IgD-negative memory B cell (primary cell): ENCODE results near the gene RNASEH1. TPM values are rescaled to one million over a fixed set of nuclear protein-coding genes. Genes with fewer than 3 reads are reported as not detected.
"Not testable (repeated sequence)": the region's sequence is repeated elsewhere in the genome, so short reads cannot be mapped to it uniquely, and the experiment has no call there.

Experiments
- H3K27ac Mint-ChIP-seq, 3 donors: one replicate each; pipeline ENCODE4 v1.8.0; 2020 to 2022; ENCODE audit warnings: mild to moderate bottlenecking in 3 of 3, mixed read lengths in 3 of 3, moderate library complexity in 1 of 3
- H3K27me3 Mint-ChIP-seq: one replicate; pipeline ENCODE4 v1.8.0; 2021; ENCODE audit warnings: mixed read lengths
- H3K36me3 Mint-ChIP-seq: one replicate; pipeline ENCODE4 v1.8.0; 2020; ENCODE audit warnings: mild to moderate bottlenecking, mixed read lengths
- H3K4me1 Mint-ChIP-seq, 3 donors: one replicate each; pipeline ENCODE4 v1.8.0; 2020 to 2022; ENCODE audit warnings: mixed read lengths in 3 of 3, mild to moderate bottlenecking in 1 of 3
- H3K4me3 Mint-ChIP-seq, 4 donors: one replicate each; pipeline ENCODE4 v1.8.0; 2020 to 2022; ENCODE audit warnings: mild to moderate bottlenecking in 4 of 4, mixed read lengths in 4 of 4, moderate library complexity in 3 of 4
- H3K9me3 Mint-ChIP-seq, 3 donors: one replicate each; pipeline ENCODE4 v1.8.0; 2020 to 2021; ENCODE audit warnings: mixed read lengths in 3 of 3, mild to moderate bottlenecking in 1 of 3
- polyA plus RNA-seq: library from polyadenylated mRNA; unstranded; fragments of 300-500 nt; fragmentation: Illumina TruSeq; gene quantifications from one replicate; pipeline ENCODE4 v1.2.3, GENCODE V29; 2021

RNASEH1 gene
- polyA plus RNA-seq, 1 donor from 2014 or later = 35.2 TPM

DNA sequence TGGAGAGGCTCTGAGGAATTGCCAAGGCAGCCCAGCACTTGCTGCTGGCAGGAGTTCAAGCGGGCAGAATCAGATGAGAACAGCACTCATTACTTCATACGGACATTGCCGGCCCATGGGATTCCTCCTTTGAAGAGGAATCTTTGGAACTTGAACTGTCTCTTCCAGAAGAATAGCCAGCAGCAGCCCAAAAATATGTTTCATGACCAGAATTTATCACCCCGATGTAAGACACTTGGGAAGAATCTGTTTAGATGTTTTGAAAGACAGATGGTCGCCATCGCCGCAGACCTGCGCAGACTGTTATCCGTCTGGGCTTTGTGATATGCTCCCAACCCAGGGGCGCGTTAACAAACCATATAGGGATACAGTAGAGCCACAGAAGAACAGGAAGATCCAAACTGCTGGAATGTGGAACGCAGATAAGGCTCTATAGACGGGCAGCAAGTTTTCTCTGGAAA lies 35.1 kb downstream of the RNASEH1 start:
- H3K9me3 Mint-ChIP-seq = no peaks in the 10 kb centered on the region
- peaks cover 4% of the 10 kb centered on the region for H3K36me3 Mint-ChIP-seq
- H3K4me3 Mint-ChIP-seq = peak overlapping the region in 2 of 4 donors; percentile 8 to 17
- H3K27ac Mint-ChIP-seq = no peak overlapping the region
- H3K27me3 Mint-ChIP-seq = no peaks in the 10 kb centered on the region
- H3K4me1 Mint-ChIP-seq = peaks cover 19 to 27% (median 24%) of the 10 kb centered on the region in 3 donors

DNA sequence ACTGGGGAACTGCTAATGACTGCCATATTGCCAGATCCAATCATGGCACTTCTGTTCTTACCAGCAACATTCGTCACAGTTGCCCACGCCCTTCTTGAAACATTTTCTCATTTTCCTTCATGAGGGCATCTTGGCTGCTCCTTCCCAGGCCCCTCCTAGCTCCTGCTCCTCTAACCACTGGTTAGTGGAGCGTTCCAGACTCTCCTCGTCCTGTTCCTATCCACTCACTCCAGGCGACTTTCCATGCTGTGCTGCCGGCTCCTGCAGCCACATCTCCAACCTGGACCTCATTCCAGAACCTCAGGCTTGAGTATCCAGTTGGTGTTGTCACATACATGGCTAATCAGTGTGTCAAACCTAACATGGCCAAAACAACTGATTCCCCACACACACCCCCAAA lies 37.5 kb downstream of the RNASEH1 start:
- H3K36me3 Mint-ChIP-seq = peaks cover 4% of the 10 kb centered on the region
- H3K4me3 Mint-ChIP-seq = peak overlapping the region; percentile 91 to 97 (median 92)
- H3K27ac Mint-ChIP-seq = peak overlapping the region; percentile 23 to 99 (median 94)
- peaks cover 0 to 3% (median 0%) of the 10 kb centered on the region in 3 donors for H3K9me3 Mint-ChIP-seq
- no peaks in the 10 kb centered on the region for H3K27me3 Mint-ChIP-seq
- H3K4me1 Mint-ChIP-seq = peaks cover 20 to 28% (median 28%) of the 10 kb centered on the region in 3 donors

DNA sequence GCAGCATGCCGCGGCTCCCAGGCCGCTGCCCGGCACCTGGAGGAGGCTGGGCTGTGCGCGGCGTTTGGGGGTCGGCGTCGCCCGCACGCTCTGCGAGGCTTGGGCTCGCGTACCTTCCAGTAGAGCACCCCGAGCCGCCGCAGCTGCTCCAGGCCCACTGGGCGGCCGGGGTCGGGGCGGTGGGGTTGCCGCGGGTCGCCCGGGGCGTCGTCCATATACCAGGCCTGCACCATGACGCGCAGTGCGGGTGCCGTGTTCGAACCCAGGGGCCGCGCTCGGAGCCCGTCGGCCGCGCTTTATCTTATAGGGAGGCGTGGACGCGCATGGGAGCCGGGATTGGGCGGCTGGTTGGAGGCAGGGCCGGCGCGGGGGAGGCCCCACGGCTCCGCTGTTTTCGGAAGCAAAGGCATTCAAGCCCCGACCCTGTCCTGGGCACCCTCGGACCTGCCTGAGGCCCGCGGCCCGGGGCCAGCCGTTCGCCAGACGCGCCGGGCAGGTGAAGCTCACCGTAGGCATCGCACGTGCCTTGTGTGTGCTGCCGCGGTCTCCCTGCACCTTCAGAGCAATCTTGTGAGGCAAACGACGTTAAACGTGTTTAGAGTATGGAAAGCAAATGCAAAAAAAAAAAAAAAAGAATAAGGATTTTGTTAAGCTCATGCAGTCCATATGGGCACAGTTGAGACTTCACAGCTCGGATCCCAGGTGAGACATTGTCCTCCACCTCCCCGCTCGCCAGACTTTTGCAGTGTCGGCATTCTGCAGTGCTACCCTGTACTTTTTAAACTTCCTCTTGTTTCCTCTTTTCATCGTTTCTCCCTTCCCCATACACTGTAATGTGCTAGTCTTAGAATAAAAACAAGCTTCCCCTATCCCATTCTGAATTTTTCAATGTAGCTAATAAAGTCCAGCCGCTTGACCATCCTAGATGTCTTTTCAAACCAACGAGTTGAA lies 38.6 kb downstream of the RNASEH1 start, which contains the start of gene ADI1:
TSS of gene ADI1 (minus strand) at position 277 of the 951 bp plus-strand sequence. CDS start at position 233, 44 bp downstream.
- peak within 1 kb of the TSS; percentile 89 to 99 (median 94) for H3K27ac Mint-ChIP-seq
- H3K4me3 Mint-ChIP-seq = peak within 1 kb of the TSS; percentile 91 to 97 (median 92)
- H3K4me1 Mint-ChIP-seq = peaks cover 20 to 32% (median 28%) of the 10 kb centered on the region in 3 donors
- peaks cover 0 to 4% (median under 1%) of the 10 kb centered on the region in 3 donors for H3K9me3 Mint-ChIP-seq
- peaks cover 4% of the 10 kb centered on the region for H3K36me3 Mint-ChIP-seq
- H3K27me3 Mint-ChIP-seq = no peaks in the 10 kb centered on the region

DNA sequence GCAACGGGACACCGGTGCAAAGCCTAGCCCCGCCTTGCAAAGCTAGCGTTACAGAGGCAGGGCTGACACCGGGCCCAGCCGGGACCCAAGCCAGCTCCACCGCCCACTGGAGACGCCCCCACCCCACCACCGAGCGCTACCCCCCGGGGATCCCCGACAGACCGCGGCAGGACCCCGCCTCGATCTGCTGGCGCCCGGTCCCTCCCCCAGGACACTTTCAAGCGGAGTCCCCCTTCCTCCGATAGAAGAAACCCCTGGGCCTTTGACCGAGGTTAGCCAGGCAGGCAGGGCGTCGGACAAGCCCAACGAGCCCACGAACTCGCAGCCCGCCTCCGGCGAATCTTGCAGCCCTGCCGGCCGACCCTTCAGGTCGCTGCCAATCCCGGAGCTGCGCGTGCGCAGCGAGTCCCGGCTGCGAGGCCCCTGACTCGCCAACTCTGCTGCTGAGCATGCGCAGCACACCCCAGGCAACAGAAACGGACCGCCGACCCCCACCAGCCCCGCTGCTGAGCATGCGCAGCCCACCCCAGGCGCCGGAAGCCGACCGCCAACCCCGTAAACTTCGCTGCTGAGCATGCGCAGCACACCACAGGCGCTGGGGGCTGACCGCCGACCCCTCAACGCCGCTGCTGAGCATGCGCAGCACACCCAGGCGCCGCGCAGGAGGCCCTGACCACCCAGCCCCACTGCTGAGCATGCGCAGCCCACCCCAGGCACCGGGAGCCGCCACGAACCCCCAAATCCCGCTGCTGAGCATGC lies 39.5 kb downstream of the RNASEH1 start:
- H3K27ac Mint-ChIP-seq = peak overlapping the region; percentile 89 to 99 (median 94)
- peak overlapping the region; percentile 91 to 97 (median 92) for H3K4me3 Mint-ChIP-seq
- peaks cover 26 to 32% (median 30%) of the 10 kb centered on the region in 3 donors for H3K4me1 Mint-ChIP-seq
- H3K9me3 Mint-ChIP-seq = peaks cover 0 to 5% (median 4%) of the 10 kb centered on the region in 3 donors
- H3K36me3 Mint-ChIP-seq = peaks cover 11% of the 10 kb centered on the region
- no peaks in the 10 kb centered on the region for H3K27me3 Mint-ChIP-seq

DNA sequence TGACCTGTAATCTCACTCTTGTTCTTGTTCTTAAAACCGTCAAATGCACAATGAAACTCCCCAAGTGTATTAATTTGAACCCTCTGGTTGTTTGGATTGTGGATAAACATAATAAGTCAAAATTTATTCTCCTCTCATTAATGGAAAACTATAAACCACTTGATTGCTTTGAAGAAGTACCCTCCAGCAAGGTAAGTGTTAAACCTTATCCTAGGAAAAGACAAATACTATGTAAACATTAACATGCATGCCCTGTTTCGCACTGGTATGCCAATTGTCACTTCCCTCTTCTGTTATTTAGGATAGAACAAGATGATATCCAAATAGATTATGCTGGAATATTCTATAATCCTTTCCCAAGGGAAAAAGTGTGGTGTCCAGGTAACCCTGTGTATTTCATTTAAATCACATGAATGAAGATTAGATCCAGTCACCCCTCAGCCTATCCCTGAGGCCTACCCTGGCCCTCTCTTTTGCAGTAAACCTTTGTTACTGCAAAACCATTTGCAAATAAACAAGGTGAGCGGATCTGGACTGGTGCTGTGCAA lies 40.1 kb downstream of the RNASEH1 start:
- H3K36me3 Mint-ChIP-seq = peaks cover 18% of the 10 kb centered on the region
- no peaks in the 10 kb centered on the region for H3K27me3 Mint-ChIP-seq
- peaks cover 26 to 32% (median 30%) of the 10 kb centered on the region in 3 donors for H3K4me1 Mint-ChIP-seq
- peaks cover 0 to 5% (median 4%) of the 10 kb centered on the region in 3 donors for H3K9me3 Mint-ChIP-seq
- H3K27ac Mint-ChIP-seq = peak overlapping the region; percentile 89 to 99 (median 94)
- peak overlapping the region; percentile 91 to 97 (median 92) for H3K4me3 Mint-ChIP-seq

DNA sequence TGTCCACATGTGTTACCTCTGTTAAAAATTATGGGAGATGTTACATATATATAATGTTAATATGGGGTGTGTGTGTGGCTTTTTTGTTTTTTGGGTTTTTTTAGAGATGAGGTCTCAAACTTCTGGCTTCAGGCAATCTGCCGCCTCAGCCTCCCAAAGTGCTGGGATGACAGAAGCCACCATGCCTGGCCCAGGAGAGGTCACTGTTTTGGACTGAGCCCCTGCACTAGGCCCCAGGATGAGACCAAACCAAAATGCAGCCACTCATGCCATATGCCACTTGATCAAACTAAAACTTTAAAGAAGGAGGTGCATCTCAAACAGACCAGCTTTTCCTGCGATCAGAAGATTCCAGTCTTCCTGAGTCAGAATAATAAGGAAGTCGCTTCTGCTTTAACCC lies 41.3 kb downstream of the RNASEH1 start:
- peaks cover 20% of the 10 kb centered on the region for H3K36me3 Mint-ChIP-seq
- peaks cover 0 to 5% (median 4%) of the 10 kb centered on the region in 3 donors for H3K9me3 Mint-ChIP-seq
- peak overlapping the region in 1 of 3 donors; percentile 61 for H3K27ac Mint-ChIP-seq
- H3K4me1 Mint-ChIP-seq = peaks cover 23 to 31% (median 26%) of the 10 kb centered on the region in 3 donors
- no peaks in the 10 kb centered on the region for H3K27me3 Mint-ChIP-seq
- H3K4me3 Mint-ChIP-seq = peak overlapping the region in 1 of 4 donors; percentile 97

DNA sequence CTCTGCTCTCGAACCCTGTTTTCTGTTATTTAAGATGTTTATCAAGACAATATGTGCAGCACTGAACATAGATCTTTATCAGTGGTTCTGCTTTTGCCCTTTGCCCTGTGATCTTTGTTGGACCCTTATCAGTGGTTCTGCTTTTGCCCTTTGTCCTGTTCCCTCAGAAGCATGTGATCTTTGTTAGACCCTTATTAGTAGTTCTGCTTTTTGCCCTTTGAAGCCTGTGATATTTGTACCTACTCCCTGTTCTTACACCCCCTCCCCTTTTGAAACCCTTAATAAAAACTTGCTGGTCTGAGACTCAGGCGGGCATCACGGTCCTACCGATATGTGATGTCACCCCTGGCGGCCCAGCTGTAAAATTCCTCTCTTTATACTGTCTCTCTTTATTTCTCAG lies 42.7 kb downstream of the RNASEH1 start:
- Mint-ChIP-seq H3K27ac (peak overlapping the region in 1 of 3 donors; percentile 54), H3K36me3 (peaks cover 25% of the 10 kb centered on the region), H3K4me1 (peaks cover 13 to 20% (median 13%) of the 10 kb centered on the region in 3 donors), H3K4me3 (peak overlapping the region in 1 of 4 donors; percentile 58)
- H3K27me3 Mint-ChIP-seq, H3K9me3 Mint-ChIP-seq: not testable (repeated sequence)

DNA sequence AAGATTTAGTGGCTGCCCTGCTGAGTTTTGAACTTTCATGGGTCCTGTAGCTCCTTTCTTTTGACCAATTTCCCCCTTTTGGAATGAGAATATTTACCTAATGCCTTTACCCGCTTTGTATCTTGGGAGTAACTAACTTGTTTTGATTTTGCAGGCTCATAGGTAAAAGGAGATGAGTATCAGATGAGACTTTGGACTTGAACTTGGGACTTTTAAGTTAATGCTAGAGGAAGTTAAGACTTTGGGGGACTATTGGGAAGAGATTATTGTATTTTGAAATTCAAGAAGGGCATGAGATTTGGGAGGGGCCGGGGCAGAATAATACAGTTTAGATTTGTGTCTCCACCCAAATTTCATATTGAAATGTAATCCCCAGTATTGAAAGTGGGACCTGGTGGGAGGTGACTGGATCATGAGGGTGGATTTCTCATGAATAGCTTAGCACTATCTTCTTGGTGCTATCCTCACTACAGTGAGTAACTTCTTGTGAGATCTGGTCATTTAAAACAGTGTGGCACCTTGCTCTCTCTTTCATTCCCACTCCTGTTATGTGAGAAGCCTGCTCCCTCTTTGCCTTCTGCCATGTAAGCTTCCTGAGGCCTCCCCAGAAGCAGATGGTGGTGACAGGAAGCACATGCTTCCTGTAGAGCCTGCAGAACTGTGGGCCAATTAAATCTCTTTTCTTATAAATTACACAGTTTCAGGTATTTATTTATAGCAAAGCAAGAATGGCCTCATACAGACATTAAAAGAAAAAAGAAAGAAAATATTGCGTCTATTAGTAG lies 44.9 kb downstream of the RNASEH1 start:
- Mint-ChIP-seq H3K27ac (peak overlapping the region in 1 of 3 donors; percentile 16), H3K27me3 (no peaks in the 10 kb centered on the region), H3K9me3 (peaks cover 4 to 10% (median 5%) of the 10 kb centered on the region in 3 donors), H3K4me1 (peaks cover 6 to 11% (median 10%) of the 10 kb centered on the region in 3 donors), H3K4me3 (no peak overlapping the region), H3K36me3 (peaks cover 36% of the 10 kb centered on the region)

DNA sequence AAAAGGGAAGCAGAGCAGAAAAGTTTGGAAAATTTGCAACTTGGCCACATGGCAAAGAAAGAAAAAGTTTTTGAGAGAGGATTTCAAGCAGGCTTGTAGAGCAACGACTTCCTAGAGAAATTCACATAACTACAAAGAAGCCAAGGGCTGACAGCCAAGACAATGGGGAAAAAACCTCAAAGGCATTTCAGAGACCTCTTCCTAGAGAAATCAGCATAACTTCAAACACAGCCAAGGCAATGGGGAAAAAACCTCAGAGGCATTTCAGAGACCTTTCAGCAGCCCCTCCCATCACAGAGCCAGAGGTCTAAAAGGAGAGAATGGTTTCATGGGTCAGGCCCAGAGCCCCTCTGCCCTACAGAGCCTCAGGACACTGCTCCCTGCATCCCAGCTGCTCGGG lies 46.0 kb downstream of the RNASEH1 start:
- no peaks in the 10 kb centered on the region for H3K27me3 Mint-ChIP-seq
- H3K36me3 Mint-ChIP-seq = peaks cover 43% of the 10 kb centered on the region
- H3K4me1 Mint-ChIP-seq = peaks cover 2 to 10% (median 6%) of the 10 kb centered on the region in 3 donors
- H3K4me3 Mint-ChIP-seq = peak overlapping the region in 1 of 4 donors; percentile 6
- no peak overlapping the region for H3K27ac Mint-ChIP-seq
- peaks cover 4 to 10% (median 5%) of the 10 kb centered on the region in 3 donors for H3K9me3 Mint-ChIP-seq

DNA sequence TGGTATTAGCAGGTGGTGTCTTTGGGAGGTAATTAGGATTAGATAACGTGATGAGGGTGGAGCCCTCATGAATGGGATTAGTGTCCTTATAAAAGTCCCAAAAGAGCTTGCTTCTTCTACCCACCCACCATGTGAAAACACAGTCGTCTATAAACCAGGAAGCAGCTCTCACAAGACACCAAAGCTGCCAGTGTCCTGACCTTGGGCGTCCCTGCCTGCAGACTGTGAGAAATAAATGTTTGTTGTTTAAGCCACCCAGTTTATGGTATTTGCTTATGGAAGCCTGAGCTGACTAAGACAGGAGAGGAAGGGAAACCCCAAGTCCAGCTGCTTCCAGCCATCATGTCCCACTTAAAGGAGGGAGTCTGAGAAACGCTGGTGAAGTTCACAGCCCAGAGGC lies 52.4 kb downstream of the RNASEH1 start:
- Mint-ChIP-seq H3K9me3 (peaks cover 0 to 5% (median 5%) of the 10 kb centered on the region in 3 donors), H3K27ac (no peak overlapping the region), H3K4me3 (no peak overlapping the region), H3K27me3 (no peaks in the 10 kb centered on the region), H3K4me1 (peaks cover 0 to 4% (median 3%) of the 10 kb centered on the region in 3 donors), H3K36me3 (peaks cover 26% of the 10 kb centered on the region)

DNA sequence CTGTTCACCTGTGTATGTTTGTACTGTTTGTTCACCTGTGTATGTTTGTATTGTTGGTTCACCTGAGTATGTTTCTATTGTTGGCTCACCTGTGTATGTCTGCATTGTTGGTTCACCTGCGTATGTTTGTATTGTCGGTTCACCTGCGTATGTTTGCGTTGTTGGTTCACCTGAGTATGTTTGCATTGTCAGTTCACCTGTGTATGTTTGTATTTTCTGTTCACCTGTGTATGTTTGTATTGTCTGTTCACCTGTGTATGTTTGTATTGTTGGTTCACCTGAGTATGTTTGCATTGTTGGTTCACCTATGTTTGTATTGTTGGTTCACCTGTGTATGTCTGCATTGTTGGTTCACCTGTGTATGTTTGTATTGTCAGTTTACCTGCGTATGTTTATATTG lies 53.4 kb downstream of the RNASEH1 start:
- Mint-ChIP-seq H3K4me1 (peaks cover 0 to 4% (median 3%) of the 10 kb centered on the region in 3 donors), H3K9me3 (peaks cover 0 to 5% (median 3%) of the 10 kb centered on the region in 3 donors), H3K27me3 (no peaks in the 10 kb centered on the region), H3K4me3 (no peak overlapping the region), H3K36me3 (peaks cover 22% of the 10 kb centered on the region), H3K27ac (no peak overlapping the region)

DNA sequence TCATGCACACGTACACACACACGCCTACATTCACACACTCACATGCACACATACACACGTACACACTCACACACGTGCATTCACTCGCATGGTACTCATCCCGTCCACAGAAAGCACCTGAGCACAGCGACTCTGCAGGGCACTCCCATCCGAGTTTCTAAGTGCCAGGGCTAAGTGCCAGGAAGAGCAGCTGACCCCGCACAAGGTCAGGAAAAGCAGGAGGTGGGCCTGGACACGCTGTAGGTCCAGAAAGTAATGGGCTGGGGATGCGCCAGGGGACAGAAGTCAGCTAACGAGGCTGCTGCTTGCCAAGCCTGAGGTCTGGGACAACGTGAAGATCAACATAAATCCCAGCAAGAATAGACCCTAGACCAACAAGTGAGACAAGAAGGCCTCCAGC lies 54.6 kb downstream of the RNASEH1 start:
- Mint-ChIP-seq H3K27me3 (no peaks in the 10 kb centered on the region), H3K4me1 (peaks cover 0 to 3% (median 2%) of the 10 kb centered on the region in 3 donors), H3K27ac (no peak overlapping the region), H3K9me3 (peaks cover 0 to 2% (median 2%) of the 10 kb centered on the region in 3 donors), H3K36me3 (peaks cover 25% of the 10 kb centered on the region), H3K4me3 (no peak overlapping the region)

DNA sequence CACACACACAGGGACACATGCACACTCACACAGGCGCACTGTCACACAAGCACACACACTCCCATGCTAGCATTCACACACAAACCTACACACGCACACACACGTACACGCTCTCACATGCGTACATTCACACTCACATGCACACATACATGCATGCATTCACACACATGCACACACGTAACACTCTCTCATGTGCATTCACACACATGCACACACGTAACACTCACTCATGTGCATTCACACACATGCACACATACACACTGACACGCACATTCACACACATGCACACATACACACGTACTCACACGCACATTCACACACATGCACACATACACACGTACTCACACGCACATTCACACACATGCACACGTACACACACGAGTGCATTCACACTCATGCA lies 55.1 kb downstream of the RNASEH1 start:
- H3K27ac Mint-ChIP-seq = peak overlapping the region in 1 of 3 donors; percentile 63
- H3K9me3 Mint-ChIP-seq = peaks cover 0 to 2% (median 0%) of the 10 kb centered on the region in 3 donors
- peaks cover 22% of the 10 kb centered on the region for H3K36me3 Mint-ChIP-seq
- no peak overlapping the region for H3K4me3 Mint-ChIP-seq
- H3K4me1 Mint-ChIP-seq = peaks cover 0 to 3% (median 0%) of the 10 kb centered on the region in 3 donors
- H3K27me3 Mint-ChIP-seq = no peaks in the 10 kb centered on the region
